Activated gamma-delta T cell treated with anti-CD3 and anti-CD28 coated beads, Interleukin-2, amount 50 U/mL, for 16 hours (primary cell): ENCODE results near the gene CHCHD6.

Experiments used
- DNase-seq: peaks from one replicate; pipeline ENCODE4 v3.0.0-alpha.2; 2020; ENCODE audit warnings: low read depth

Gene CHCHD6

DNA sequence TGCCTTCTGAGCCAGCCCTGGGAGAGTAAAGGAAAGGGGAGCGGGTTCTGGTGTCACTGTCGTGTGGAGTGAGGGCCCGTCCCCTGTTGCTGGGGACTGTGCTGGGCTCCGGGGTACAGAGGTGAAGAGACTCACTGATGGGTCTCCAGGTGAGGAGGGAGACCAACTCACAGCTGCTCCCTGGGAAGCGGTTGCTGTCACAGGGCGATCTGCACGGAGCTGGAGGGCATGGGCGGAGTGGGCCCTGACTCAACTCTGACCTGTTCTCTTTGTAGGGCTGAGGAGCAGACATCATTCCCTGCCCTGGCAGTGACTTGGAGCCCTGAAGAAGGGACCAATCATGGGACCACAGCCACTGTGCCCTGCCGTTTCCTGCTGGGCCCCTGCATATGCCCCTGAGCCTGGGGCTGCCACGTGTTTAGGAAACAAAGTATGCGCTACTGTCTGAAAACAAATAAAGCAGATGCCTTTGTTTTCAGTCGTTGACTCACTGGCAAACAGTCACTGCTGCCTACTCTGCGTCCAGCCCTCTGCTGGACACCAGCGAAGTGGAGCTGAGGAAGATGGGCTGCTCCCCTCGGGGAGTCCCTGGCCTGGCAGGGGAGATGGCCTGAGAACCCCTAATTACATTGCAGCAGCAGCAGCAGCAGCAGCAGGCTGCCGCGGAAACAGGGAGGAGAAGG, 256.0 kb downstream of the CHCHD6 start:
- no peak for DNase-seq

DNA sequence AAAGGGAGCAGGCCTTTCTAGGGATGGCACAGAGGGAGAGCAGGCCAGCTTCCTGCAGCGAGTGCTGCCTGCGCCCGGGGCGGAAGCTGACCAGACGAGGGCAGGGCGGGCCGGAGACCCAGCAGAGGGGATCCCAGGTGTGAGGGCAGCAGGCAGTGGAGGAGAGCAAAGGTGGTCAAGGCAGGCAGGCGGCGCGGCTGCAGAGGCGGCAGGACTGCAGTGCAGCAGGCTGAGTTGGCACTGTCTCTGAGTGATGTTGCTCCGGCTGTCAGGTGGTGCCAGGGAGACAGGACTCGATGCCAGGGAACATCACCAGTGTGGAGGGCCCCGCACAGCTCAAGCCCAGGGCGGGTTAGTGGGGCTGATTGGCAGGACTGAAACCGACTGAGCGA, 256.6 kb downstream of the CHCHD6 start:
- no peak for DNase-seq

DNA sequence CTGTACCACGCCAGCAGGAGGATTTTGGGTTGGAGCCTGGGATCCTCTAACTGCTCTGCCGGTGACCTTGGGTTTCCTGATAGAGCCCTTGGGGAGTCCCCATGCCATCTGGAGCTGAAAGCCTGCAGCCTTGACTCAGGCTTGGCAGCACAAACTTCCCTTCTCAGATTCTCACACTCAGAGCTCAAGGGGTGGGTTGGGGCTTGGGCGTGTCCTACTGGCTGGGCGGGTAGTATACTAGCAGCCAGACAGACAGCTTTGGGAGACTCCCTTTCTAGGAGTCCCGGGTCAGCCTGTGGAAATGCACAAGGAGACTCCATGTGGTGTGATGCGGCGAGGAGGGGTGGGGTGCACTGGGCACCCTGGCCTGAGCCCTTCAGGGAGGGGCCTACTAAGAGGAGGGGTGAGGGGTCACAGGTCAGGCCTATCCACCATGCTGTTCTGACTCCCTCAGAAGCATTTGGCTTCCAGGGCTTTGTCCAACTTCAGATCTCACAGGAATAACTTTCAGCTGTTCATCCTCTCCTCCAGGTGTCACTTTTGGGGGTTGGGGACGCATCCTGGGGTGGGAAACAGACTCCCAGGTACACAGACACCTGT, 257.3 kb downstream of the CHCHD6 start:
- no peak for DNase-seq

DNA sequence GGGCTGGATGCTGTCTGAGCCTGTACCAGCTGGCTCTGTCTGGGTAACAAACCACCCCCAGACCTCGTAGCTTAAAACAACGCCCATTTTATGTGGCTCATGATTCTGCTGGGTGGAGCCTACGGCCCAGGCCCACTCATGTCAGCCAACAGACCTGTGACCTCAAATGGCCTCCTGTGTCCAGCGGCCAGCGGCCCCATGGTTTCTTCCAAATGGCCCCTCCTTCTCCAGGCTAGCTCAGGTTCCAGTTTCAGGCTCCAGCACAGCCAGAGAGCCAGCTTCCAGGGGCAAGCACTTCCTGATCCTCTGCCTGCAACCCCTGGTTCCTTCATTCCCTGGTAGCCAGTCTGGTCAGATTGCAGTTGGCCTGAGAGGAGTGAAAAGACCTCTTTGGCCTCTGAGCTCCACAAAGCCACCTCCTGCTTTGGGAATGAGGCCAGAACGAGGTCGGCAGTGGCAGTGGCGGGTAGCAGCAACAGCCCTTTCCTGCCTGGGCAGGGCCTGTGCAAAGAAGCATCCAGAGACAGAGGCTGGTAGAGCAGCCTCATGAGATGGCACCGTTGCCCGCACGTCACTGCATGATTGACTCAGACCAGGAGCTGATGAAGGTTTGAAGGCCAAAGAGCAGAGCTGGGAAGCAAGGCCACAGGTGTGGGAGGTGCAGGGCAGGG, 257.9 kb downstream of the CHCHD6 start:
- DNase-seq, result no peak

DNA sequence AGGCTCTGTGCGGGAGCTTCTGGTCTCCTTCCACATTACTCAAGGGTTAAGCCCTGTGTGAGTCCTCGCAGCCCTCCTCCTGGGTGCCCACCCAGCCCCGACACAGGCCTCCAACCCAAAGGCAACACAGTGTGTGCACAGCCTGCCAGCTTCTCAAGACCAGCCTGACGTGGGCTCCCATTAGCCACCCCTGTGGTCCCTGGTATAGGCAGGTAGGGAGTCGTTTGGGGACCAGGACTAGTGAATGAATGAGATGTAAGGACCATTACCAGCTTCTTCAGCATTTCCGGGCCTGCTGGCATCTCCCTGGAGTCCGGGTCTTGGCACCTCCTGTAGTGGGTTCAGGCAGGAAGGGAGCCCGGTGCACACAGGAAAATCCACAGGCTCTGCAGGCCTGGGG, 258.7 kb downstream of the CHCHD6 start:
- no peak for DNase-seq

DNA sequence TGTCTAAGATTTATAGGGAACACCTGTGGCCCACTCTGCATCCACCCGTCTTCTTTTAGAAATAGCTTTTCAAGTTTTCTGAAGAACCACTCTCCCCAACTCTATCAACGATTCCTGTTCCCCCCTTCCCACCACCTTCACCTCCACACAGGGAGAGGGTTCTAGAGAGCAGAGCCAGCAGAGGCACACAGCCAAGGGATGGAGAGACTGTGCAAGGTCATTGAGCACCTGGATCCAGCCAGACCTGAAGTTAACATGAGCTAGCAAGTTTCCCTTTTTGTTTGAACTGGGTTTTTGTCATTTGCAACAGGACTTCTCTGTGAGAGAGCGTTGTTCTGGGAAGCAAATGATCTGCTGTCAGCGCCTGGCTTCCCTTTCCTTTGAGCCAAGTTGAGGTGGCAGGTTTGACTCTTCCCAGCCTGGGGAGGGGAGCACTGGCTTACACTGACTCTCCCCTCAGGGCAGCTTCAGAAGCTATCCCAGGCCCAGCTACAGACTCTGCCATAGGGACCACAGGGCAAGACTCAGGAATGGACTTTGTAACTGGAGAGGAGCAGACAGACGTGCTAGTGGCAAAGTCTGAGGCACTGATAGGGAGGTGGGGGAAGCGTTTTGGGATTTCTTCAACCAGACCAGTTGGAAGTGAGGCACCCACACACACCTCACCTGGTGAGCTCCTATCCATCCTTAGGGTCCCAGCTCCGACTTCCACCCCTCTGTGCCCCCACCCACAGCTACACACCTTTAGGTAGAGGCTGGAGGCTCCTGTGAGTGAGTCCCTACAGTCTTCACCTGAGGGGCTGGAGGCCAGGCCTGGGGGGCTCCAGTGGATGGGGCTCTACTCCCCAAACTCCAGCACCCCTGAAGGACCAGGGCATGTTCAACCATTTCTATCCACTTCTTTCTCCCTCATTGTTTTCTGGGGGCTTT, 259.5 kb downstream of the CHCHD6 start:
- DNase-seq, result no peak

DNA sequence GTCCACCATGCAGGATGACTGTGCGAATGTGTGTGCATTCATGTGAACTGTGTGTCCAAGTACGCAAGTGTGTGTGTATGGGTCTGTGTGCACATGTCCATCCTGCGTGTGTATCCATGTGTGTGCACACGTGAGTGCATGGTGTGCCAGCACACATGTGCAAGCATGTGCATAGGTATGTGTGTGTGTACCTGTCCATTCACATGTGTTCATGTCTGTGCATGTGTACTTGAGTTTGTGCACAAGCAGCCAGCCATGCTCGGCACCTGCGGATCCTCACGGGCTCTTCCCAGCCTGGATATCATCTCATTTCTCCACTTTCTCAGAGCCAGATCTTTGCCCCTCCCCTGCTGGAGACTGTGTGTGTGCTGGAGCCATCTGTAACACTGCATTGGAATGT, 260.2 kb downstream of the CHCHD6 start:
- no peak for DNase-seq

DNA sequence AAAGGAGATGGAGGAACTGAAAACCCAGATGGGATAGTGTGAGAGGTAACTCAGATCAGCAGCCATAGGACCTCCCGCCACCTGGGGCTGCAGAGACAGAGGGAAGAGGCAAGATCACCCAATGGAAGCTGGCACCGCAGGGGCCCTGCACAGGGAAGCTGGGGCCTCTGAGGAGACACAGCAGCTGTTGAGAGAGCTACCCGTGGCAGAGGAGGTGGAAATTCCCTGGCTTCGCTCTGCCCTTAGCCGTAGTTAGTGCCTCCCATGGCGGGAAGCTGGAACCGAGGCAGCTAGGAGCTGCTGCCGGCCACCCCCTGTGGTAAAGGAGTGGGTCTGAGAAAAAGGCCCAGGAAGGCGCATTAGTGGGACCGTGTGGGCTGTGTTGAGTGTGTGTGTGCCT, 260.9 kb downstream of the CHCHD6 start:
- DNase-seq, result no peak

DNA sequence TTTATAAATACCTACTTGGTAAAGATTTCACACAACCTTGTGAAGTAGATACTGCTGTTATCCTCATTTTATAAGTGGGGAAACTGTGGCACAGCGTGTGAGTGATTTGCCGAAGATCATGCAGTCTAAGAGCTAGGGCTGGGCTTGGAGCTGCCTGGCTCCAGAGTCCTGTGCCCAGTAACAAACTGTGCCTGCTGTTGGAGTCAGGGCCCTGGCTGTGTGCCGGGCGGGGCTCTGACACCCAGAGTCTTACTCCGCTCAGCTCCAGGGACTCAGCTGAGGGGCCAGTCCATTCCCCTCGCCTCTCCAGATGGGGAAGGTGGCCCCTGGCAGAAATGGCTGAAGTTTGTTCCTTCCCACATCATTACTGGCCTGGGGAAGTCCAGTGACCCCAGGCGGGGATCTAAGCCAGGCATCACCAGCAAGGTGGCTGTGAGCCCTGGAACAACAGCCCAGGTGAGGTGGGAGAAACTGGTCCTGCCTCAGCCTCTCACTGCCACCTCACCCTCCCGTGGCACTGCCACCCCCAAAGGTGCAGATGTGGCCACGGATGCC, 261.6 kb downstream of the CHCHD6 start:
- no peak for DNase-seq

DNA sequence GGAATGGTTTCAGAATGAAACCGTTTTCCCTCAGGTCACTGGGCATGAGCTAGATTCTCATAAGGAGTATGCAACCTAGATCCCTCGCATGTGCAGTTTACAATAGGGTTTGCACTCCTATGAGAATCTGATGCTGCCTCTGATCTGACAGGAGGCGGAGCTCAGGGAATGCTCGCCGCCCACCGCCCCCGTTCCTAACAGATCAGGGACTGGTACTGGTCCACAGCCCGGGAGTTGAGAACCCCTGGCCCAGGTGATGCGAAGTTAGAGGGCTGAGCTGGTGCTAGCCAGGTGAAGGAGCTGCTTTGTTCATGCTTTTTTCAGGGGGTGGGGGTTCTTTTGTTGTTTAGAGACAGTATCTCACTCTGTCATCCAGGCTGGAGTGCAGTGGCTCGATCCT, 263.3 kb downstream of the CHCHD6 start:
- no peak for DNase-seq

DNA sequence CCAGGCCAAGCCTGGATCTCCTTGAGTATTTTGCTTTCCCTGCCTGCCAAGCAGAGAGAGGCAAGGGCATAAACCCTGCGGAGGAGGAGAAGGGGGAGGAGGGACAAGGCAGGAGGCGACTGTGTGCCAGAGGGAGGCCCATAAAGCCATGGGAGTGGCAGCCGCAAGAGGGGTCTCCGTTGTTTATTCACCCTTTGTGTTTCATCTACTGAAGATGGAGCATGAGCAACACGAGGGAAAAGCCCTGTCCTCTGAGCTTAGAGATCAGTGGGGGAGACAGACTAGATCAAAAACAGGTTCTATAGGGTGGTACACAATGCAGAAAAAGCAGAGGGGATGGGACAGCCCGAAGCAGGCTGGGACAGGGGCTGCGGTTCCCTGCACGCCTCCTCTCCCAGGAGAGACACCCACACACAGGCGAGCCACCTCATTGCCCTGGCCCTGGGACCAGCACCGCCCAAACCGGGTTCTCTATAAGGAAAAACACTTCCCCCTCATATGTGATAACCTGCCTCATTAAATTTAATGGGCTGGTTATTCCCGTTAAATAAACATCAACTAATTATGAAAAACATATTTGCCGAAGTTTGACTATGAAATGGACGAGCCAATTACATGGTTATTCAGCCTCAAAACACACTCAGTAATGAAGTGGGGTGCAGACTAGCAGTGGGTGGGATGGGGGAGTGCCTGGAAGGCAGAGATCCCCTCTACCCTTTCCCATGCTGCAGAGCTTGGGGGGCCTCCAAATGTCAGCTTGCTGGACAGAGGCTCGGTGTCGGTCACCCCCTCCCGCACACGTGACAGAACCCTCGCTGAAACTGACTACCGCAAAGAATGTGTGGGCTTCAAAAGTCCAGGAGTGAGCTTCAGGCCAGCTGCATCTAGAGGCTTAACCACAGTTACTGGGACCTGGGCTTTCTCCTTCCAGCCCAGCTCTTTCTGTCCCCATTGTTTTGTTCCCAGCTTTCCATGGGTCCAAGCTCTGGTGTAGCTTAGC, 264.7 kb downstream of the CHCHD6 start:
- DNase-seq, result no peak

DNA sequence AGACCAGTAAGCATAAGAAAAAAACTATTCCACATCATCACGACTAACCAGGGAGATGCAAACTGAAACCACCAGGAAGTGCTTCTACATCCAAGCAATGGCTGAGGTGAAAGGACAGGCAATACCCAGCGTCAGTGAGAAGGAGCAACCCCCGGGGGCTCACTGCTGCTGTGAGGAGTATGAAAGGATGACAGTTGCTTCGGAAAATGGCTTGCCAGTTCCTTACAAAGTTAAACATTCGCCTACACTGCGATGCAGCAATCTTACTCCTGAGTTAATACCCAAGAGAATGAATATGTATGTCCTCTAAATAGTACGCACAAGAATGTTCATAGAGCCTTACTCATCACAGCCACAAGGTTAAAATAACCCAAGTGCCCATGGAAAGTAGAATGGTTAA, 265.5 kb downstream of the CHCHD6 start:
- no peak for DNase-seq

DNA sequence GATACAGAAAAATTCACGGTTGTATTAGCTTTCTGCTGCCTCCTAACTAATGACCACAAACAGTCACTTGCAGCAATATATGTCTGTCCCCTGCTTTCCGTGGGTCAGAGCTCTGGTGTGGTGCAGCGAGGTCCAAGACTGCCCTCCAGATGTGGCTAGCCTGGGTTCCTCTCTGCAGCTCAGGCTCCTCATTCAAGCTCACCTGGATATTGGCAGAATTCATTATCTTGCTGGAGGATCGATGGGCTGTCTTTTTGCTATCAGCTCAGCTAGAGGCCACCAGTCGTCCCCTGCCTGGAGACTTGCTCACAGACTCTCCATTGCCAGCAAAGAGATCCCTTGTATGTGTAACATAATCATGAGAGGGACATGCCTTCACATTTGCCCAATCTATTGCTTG, 266.1 kb downstream of the CHCHD6 start:
- no peak for DNase-seq

DNA sequence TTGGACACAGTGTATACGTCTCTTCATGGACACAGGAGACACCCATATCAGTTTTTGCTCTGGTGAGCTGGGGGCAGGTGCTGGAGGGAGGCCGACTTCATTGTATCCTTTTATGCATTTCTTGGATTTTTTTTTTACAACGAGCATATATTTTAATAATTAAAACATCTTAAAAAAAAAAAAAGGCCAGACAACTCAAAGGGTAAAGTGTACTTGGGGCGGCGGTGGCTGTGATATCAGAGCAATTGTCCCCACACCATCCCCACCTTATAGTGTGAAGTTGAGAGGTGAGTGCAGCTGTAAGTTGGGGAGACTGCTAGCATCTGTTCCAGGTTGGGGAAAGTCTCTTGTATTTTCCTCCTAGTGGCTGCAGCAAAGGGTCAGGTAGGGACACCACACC, 266.9 kb downstream of the CHCHD6 start:
- DNase-seq, result no peak

DNA sequence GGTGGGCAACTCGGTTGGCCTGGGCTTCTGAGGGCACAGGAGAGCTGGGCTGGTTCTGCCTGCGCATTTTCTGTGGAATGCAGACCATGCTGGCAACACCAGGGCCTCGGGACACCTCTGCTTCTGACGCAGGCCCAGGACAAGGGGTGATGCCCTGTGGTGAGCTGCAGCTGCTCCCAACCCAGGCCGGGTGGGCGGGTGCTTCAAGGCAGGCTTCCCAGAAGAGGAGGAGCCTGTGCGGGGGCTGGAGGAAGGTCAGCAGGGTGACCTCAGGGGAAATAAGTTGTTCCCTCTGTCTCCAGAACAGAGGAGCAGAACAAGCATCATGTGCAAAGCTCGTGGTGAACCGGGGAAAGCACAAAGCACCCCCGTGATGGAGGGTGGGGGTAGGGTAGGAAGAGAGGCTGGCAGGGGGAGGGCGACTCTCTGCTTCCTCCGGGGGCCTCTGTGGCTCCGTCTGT, 267.9 kb downstream of the CHCHD6 start:
- DNase-seq, result no peak

DNA sequence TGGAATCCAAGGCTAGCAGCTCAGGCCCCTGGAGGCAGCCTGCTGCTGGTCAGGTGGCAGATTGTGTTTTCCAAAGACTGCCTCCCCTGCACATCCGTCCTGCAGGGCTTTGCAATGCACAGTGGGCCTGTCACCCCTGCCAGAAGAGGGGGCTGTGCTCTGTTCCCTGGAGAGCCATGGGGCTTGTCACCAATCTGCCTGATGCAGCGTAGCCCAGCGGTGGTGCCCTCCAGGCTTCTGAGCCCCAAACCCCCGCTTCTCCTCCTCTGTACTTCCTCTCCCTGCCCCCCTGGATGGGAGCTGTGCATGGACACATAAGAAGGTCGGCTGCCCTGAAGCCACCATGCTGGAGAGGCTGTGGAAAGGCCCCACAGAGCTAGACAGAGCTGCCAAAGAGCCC, 268.8 kb downstream of the CHCHD6 start:
- DNase-seq, result no peak

DNA sequence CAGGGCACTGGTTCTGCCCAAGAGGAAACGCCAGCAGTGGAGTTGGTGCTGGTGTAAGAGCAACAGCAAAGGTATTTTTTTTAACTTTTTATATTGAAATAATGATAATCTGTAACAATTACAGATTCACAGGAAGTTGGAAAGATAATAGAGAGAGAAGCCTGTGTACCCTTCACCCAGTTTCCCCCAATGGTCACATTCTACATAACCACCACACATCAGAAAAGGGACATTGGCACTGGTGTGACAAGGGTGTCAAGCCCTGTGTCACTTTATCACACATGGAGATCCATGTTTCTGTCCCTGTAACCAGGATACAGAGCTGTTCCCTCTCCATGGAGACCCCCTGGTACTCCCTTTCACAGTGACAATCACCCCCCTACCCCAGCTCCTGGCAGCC, 269.8 kb downstream of the CHCHD6 start:
- no peak for DNase-seq

DNA sequence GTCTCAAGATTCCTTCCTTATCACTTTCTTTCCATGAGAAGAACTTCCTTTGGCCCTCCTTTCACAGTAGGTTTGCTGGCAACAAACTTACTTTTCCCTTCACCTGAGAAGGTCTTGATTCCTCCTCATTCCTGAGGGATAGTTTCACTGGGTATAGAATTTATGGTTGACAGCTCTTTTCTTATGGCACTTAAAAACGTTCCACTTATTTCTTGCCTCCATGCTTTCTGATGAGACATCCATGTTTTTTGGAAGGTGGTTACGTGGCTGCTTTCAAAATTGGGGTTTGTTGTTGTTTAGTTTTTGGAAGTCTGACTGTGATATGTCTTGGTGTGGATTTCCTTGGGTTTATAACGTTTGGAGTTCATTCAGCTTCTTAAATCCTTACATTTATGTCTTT, 270.7 kb downstream of the CHCHD6 start:
- DNase-seq, result no peak

DNA sequence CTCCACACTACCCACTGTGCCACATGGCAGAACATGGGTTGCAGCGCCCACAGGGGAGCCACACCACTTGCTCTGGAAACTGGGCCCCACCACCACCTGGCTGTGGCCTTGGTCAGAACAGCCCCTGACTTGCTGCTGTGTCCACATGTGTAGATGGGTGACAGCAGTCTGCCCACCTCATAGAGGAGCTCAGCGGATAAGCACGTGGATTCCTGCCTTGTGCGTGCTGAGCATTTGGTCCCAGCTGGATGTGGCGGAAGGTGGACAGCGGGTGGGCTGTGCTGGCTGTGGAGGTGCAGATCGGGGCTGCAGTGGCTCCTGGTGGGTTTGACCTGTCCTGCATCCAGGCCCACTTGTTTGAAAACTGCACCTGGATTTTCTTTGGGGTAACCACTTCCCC, 272.9 kb downstream of the CHCHD6 start:
- DNase-seq, result no peak

DNA sequence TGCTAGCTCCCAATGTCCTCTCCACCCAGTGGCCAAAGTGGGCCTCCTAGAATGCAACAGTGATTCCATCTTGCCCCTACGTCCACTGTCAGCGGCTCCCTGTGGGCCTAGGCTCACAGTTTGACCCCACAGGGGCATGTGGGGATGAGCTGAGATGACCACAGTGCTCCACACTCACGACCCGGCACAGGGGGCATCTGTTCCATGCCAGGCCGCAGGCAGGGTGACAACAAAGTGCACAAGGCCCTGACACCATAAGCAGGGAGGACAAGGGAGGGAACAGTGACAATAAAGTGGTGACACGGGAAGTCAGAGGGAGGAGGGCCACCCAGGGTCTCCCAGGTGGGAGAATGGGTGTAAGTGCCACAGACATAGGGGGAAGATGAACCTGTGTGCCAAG, 273.8 kb downstream of the CHCHD6 start:
- no peak for DNase-seq

DNA sequence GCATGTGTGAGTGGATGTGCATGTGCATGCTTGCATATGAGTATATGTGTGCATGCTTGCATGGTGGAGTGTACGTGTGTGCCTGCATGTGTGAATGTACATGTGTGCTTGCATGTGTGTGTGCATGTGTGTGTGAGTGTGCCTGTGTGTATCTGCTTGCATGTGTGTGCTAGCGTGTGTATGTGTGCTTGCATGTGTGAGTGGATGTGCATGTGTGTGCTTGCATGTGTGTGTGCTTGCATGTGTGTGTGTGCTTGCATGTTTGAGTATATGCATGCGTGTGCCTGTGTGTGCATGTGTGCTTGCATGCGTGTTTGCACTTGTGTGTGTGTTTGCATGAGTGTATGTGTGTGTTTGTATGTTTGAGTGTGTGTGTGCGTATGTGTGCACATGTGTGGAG, 274.3 kb downstream of the CHCHD6 start:
- DNase-seq, result no peak
